HG03460 (cell line): ENCODE measurements around the gene FUOM.

ENCODE experiments used
- ATAC-seq: cut with Tn5 transposase; IDR thresholded peaks from one replicate; pipeline ENCODE4 v1.9.1; 2021; ENCODE audit not compliant: unreplicated experiment

FUOM gene

DNA sequence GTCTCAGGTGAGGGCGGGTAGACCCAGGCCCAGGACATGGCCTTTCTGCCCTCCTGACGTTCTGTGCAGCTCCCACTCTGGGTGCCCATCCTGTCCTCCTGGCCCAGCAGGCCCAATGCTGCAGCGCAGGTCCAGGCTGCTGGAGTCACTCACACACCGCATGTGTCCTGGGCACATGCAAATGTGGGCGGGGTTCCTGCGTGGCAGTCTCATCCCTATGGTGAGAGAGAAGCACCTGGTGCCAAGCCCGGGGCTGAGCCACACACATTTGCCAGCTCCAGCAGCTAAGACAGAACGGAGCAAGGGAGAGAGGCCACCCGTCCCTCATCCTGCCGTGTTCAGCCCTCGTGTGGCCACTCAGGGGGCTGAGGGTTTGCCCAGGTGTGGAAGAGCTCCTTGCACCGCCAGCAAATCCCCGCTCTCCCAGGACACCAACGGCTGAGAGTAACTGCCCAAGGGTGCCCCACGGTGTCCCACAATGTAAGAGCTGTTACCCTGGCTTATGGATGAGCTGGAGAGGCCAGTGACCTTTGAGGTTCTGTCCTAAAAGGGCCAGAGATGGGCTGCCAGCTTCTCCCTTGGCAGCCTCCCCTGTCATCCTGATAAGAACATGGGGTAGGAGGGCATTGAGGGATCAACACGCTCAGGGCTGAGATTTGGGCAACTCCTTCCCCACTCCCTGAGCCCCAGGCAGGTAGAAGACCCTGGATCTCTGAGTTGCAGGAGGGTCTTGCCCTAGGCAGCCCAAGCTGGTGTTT lies 4.4 kb downstream of the FUOM start:
- ATAC-seq: no peak

- no peak for ATAC-seq
Observed at GRCh38 chr10:133351408-133352318, 6.2 kb downstream of the FUOM start.

- no peak for ATAC-seq
Observed at GRCh38 chr10:133350950-133351329, 6.9 kb downstream of the FUOM start.

- ATAC-seq: no peak
Observed at GRCh38 chr10:133350283-133350949, 7.4 kb downstream of the FUOM start.

DNA sequence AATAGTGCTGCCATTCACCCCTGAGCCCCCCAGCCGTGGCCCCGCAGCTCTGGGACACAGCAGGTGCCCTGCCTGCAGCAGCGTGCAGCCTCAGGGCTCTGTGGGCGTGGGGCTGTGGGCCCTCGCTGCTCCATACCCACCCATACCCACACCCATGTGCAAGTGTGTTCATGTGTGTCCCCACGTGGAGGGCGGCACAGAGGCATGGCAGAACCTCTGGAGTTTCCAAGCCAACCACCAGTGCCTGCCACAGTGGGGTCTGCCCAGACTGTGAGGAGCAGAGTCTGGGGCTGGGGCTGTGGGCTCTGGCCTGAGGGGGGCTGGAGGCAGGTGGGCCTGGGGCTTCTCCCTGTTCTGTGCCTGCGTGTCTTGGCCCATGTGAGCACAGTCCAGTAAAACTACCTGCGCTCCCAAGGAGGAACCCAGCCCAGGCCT lies 8.2 kb downstream of the FUOM start:
- no peak for ATAC-seq

- ATAC-seq: no peak
Observed at GRCh38 chr10:133349160-133349568, 8.7 kb downstream of the FUOM start.

- ATAC-seq: no peak
Observed at GRCh38 chr10:133347710-133348517, 9.9 kb downstream of the FUOM start.

DNA sequence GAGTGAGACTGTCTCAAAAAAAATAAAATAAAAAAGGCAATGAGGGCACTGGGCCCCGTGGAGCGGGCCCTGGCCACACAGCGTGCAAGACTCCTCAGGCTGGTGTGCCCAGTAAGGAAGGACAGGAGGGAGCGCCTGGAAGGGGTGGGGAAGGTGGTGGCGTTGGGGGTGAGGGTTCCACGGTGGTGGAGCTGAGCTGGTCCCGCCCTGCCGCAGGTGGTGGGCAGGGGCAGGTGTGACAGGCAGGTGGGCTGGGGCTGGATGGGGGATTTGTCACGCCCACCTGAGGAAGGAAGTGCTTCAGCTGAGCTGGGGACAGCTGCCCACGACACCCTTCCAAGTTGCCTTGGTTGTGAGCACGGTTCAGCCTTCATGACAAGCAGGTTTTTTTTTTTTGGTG lies 11.4 kb downstream of the FUOM start:
- ATAC-seq: no peak

DNA sequence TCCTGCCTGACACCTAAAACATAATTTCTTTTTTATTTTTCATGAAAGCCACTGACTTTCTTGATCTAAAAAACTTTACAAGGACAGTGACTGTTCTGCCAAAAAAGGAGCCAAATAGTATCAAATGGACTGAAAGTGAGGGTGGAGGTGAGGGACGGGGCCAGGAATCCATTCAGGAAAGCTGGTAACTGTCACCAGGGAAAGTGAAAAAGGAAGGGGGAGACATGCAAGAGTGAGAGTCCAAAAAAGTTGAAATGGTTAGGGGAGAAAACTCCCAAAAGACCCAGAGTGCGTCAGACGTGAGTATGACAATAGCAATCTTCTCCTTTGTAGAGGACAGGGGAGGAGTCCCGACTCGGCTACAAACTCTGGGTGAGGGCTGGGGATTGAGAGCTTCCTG lies 13.6 kb downstream of the FUOM start:
- ATAC-seq: no peak

- no peak for ATAC-seq
Observed at GRCh38 chr10:133343558-133343957, 14.3 kb downstream of the FUOM start.

- ATAC-seq: no peak
Observed at GRCh38 chr10:133342942-133343341, 14.9 kb downstream of the FUOM start.

- no peak for ATAC-seq
Observed at GRCh38 chr10:133341983-133342382, 15.8 kb downstream of the FUOM start.

DNA sequence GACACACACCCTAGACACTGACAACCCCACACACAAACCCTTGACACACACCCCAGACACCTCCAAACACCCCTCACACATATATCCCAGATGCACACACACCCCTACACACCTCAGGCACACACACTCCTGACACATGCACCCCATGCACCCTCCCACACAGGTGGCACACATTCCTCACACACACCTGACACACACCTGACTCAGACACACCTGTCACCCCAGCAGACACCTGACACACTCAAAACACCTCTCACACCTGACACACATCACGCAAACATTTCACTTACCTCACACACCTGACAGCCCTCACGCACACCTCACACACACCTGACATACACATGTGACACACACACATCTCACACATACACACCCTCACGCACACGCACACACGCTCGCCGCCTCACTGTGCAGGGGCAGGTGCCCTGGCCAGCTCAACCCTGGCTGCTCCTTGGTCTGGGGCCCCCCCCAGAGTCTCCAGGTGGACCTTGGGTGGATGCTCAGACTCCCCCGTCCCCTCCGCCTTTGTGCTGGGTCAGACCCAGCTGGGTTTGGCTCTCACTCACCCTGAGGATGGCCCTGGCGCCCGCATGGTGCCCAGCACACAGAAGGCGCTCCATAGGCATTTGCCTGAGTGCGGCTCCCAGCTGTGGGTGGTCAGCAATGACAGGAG lies 18.0 kb downstream of the FUOM start:
- ATAC-seq: no peak

DNA sequence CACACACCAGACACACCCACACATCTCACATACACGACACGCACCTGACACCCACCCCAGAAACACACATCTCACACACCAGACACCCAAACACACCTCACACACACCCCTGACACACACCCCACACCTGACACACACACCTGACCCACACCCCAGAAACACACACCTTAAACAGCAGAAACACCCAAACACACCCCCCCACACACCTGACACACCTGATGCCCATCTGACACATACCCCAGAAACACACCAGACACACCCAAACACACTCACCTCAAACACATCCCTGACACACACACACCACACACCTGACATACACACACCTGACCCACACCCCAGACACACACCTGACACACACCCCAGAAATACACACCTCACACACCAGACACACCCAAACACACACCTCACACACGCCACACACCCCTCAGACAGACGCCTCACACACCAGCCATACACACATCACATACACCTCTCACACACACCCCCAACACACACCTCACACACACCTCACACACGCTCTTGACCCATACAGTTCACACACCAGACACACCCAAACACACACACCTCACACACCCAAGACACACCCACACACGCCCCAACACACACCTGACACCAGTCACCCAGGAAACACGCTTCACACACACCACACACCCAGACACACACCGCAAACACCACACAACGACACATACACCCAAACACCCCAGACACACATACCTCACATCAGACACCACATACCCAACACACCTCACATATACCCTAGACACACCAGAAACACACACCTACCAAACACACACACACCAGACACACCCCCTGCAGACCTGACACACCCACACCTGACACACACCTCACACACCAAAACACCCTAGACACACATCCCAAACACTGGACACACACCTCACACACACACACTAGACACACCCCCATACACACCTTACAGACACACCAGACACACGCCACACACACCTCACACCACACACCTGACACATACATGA lies 19.4 kb downstream of the FUOM start:
- ATAC-seq: no peak

- no peak for ATAC-seq
Observed at GRCh38 chr10:133337370-133337725, 20.5 kb downstream of the FUOM start.

DNA sequence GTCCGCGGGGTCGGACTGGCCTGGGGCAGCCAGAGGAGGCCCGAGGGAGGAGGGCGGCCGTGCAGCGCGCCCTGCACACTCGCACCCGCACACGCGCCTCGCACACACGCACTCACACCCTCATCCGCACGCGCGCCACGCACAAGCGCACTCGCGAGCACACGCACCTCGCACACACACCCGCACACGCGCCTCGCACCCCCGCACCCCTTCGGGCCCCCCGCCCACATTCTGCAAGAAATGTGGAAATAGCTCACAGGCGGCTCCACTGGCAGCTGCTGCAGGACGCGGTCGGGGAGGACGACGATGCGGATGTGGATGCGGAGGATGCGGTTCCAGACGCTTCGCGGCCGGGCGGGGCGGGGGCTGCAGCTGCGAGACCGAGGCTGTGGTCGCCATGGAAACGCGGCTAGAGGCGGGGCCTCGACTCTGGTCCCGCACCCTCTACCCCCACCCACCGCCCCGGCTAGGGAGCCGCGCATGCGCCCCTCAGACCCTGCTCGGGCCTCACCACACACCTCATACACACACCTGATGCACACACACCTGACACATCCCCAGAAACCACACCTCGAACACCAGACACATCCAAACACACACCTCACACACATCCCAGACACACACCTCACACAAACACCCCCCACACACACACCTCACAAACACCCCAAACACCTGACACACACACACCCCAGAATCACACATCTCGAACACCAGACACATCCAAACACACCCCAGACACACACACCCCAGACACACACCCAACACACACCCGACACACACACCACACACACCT lies 21.0 kb downstream of the FUOM start, which contains the start of gene CALY:
CALY (minus strand) TSS at position 320 of the 793 bp plus-strand sequence. CDS start 7,907 bp downstream, outside the sequence.
- ATAC-seq: no peak

GRCh38 chr10:133336118-133336576 lies 21.7 kb downstream of the FUOM start:
- no peak for ATAC-seq
